HG03442 (cell line): ENCODE results near the gene LTBP2.

Source experiments
- ATAC-seq: cut with Tn5 transposase; IDR thresholded peaks from one replicate; pipeline ENCODE4 v1.9.1; 2021; ENCODE audit warnings: mild to moderate bottlenecking, moderate library complexity; ENCODE audit not compliant: unreplicated experiment

LTBP2 gene

GRCh38 chr14:74492776-74493342, 119.2 kb downstream of the LTBP2 start, which contains the start of gene NPC2:
Gene NPC2, minus strand, starts transcription at chr14:74493305. Its CDS starts 31 bp downstream, at chr14:74493274.
- ATAC-seq, result peak; percentile 16

GRCh38 chr14:74491956-74492775, 119.9 kb downstream of the LTBP2 start:
- no peak for ATAC-seq

GRCh38 chr14:74490486-74490885, 121.6 kb downstream of the LTBP2 start:
- ATAC-seq, result no peak

- ATAC-seq, result no peak
Observed at GRCh38 chr14:74488786-74489397, 123.1 kb downstream of the LTBP2 start.

- no peak for ATAC-seq
Observed at GRCh38 chr14:74486164-74486563, 125.9 kb downstream of the LTBP2 start.

GRCh38 chr14:74483321-74483720, 128.7 kb downstream of the LTBP2 start:
- no peak for ATAC-seq

- ATAC-seq, result no peak
Observed at GRCh38 chr14:74482571-74482970, 129.5 kb downstream of the LTBP2 start.

GRCh38 chr14:74480046-74480445, 132.0 kb downstream of the LTBP2 start:
- no peak for ATAC-seq

GRCh38 chr14:74478996-74479635, 132.9 kb downstream of the LTBP2 start:
- ATAC-seq, result no peak

GRCh38 chr14:74476607-74477006, 135.4 kb downstream of the LTBP2 start:
- no peak for ATAC-seq

- ATAC-seq, result no peak
Observed at GRCh38 chr14:74476107-74476506, 135.9 kb downstream of the LTBP2 start.

GRCh38 chr14:74475678-74476077, 136.4 kb downstream of the LTBP2 start:
- ATAC-seq, result no peak

- ATAC-seq, result no peak
Observed at GRCh38 chr14:74474376-74474775, 137.7 kb downstream of the LTBP2 start.

- ATAC-seq, result no peak
Observed at GRCh38 chr14:74472601-74473000, 139.4 kb downstream of the LTBP2 start.

- ATAC-seq, result no peak
Observed at GRCh38 chr14:74469548-74470518, 142.2 kb downstream of the LTBP2 start.

- ATAC-seq, result no peak
Observed at GRCh38 chr14:74468513-74468912, 143.5 kb downstream of the LTBP2 start.

GRCh38 chr14:74465335-74465734, 146.7 kb downstream of the LTBP2 start:
- no peak for ATAC-seq

GRCh38 chr14:74464785-74465184, 147.3 kb downstream of the LTBP2 start:
- no peak for ATAC-seq

- no peak for ATAC-seq
Observed at GRCh38 chr14:74463697-74464096, 148.3 kb downstream of the LTBP2 start.

GRCh38 chr14:74462993-74463392, 149.0 kb downstream of the LTBP2 start:
- ATAC-seq, result no peak
